Karpas-422 (cell line): ENCODE results near the gene ZSCAN10. TPM values are rescaled to one million over a fixed set of nuclear protein-coding genes. Genes with fewer than 3 reads are reported as not detected.

Experiments
- DNase-seq: peaks from one replicate; pipeline ENCODE4 v3.0.0-alpha.2; 2015
- H2AFZ ChIP-seq: fragments of 200-600 bp; sonication (generic); 2 replicates; pipeline ENCODE4 v1.6.1; 2014; ENCODE audit warnings: antibody characterized with exemption, low read length, mixed read lengths
- H3K27ac ChIP-seq: fragments of 200-600 bp; sonication (generic); 2 replicates; pipeline ENCODE4 v1.5.1; 2014; ENCODE audit warnings: mild to moderate bottlenecking, low read length, moderate library complexity
- H3K27me3 ChIP-seq: fragments of 200-600 bp; sonication (generic); 2 replicates; pipeline ENCODE4 v1.6.1; 2014; ENCODE audit warnings: low read length, mixed read lengths
- H3K36me3 ChIP-seq: fragments of 200-600 bp; sonication (generic); 2 replicates; pipeline ENCODE4 v1.6.1; 2014; ENCODE audit warnings: low read length, mixed read lengths; ENCODE audit not compliant: insufficient read depth
- H3K4me1 ChIP-seq: fragments of 200-600 bp; sonication (generic); 2 replicates; pipeline ENCODE4 v1.6.1; 2014; ENCODE audit warnings: mild to moderate bottlenecking, low read length, mixed read lengths
- H3K4me2 ChIP-seq: fragments of 200-600 bp; sonication (generic); 2 replicates; pipeline ENCODE4 v1.6.1; 2014; ENCODE audit warnings: low read length, low read depth, mild to moderate bottlenecking; ENCODE audit not compliant: poor library complexity, severe bottlenecking
- H3K4me3 ChIP-seq: fragments of 200-600 bp; sonication (generic); 2 replicates; pipeline ENCODE4 v1.5.1; 2014; ENCODE audit warnings: mild to moderate bottlenecking, antibody characterized with exemption, low read length, mixed read lengths
- H3K79me2 ChIP-seq: fragments of 200-600 bp; sonication (generic); 2 replicates; pipeline ENCODE4 v1.6.1; 2014; ENCODE audit warnings: mild to moderate bottlenecking, low read length, mixed read lengths
- H3K9ac ChIP-seq: fragments of 200-600 bp; sonication (generic); 2 replicates; pipeline ENCODE4 v1.6.0; 2014; ENCODE audit warnings: low read length
- H3K9me2 ChIP-seq: fragments of 200-600 bp; sonication (generic), shearing (Covaris generic); replicated peaks from 2 replicates; pipeline ENCODE4 v1.6.0; 2014; ENCODE audit warnings: mild to moderate bottlenecking, low read length, moderate library complexity; ENCODE audit not compliant: insufficient read depth
- H3K9me3 ChIP-seq: fragments of 300-700, 200-600 bp; sonication (generic); 2 replicates; pipeline ENCODE4 v1.6.1; 2014; ENCODE audit warnings: low read length, mixed read lengths
- H4K20me1 ChIP-seq: fragments of 200-600 bp; sonication (generic); 2 replicates; pipeline ENCODE4 v1.6.1; 2014; ENCODE audit warnings: mild to moderate bottlenecking, antibody characterized with exemption, low read length, low read depth; ENCODE audit not compliant: insufficient read depth
- total RNA-seq: library from RNA; depleted of rRNA; stranded (reverse); fragments of >200 nt; shearing (Covaris generic); gene quantifications from 2 replicates; pipeline ENCODE4 v1.2.3, GENCODE V29; 2014; ENCODE audit warnings: low replicate concordance

The ZSCAN10 gene
- total RNA-seq, 1 experiment from 2014 or later: not detected

DNA sequence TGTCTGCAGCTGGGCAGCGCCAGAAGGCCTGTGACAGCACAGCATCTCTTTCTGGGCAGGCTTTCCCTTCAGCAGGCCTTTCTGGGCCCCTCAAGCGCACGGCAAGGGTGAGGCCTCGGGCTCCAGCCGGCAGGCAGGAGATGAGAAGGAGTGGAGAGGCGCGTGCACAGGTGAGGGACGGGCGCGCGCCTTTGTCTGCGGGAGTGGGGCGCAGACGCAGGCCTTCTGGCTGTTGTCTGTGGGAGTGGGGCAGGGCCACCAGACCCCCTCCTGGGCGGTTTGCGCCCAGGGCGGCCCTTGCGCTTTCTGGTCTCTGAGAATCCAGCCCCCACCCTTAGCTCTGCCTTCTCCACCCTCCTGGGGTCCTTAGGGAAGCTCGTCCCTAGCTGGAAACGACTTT, 19.8 kb upstream of the ZSCAN10 start:
- H3K9me3 ChIP-seq: no peaks in the 10 kb centered on the region
- H3K4me1 ChIP-seq: peaks cover 6% of the 10 kb centered on the region
- no peak overlapping the region for H3K4me3 ChIP-seq
- no peak overlapping the region for H2AFZ ChIP-seq
- H3K9ac ChIP-seq: no peak overlapping the region
- no peaks in the 10 kb centered on the region for H3K79me2 ChIP-seq
- no peaks in the 10 kb centered on the region for H3K9me2 ChIP-seq
- DNase-seq: no peak
- no peak overlapping the region for H3K4me2 ChIP-seq
- H4K20me1 ChIP-seq: no peaks in the 10 kb centered on the region
- H3K27me3 ChIP-seq: no peaks in the 10 kb centered on the region
- H3K36me3 ChIP-seq: no peaks in the 10 kb centered on the region
- H3K27ac ChIP-seq: no peak overlapping the region

DNA sequence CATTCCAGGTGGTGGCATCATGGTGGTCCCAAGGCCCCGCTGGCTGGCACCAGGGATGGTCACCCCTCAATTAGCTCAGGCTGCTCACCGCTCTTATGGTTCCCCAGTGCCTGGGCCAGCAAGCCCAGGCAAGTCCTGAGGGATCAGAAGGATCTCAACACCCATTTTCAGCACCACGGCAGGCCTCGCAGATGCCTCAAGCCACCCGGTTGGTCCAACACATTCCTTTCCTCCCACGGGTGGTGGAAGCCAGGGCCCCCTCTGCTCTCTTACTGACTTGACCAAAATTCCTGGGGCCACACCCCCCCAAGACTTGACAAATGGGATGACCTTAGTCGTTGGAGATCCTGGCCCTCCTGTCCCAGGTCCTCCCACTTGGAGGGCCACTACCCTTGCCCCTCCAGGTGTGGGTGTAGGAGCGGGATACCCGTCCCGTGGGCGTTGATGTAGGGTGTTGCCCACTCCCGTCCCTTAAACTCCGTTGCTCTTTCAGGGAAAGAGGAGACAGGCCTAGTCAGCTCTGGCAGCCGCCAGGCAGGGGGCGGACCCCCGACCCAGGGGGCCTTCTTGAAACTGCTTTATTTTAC, 19.2 kb upstream of the ZSCAN10 start:
- H3K27me3 ChIP-seq: no peaks in the 10 kb centered on the region
- peaks cover under 1% of the 10 kb centered on the region; the same call in 1 of the 2 replicates for H3K4me1 ChIP-seq
- H3K9me3 ChIP-seq: no peaks in the 10 kb centered on the region
- no peak overlapping the region for H3K9ac ChIP-seq
- H3K4me3 ChIP-seq: no peak overlapping the region
- H2AFZ ChIP-seq: no peak overlapping the region
- H3K36me3 ChIP-seq: no peaks in the 10 kb centered on the region
- no peak for DNase-seq
- no peaks in the 10 kb centered on the region for H4K20me1 ChIP-seq
- H3K9me2 ChIP-seq: no peaks in the 10 kb centered on the region
- H3K27ac ChIP-seq: no peak overlapping the region
- no peaks in the 10 kb centered on the region for H3K79me2 ChIP-seq
- H3K4me2 ChIP-seq: no peak overlapping the region

DNA sequence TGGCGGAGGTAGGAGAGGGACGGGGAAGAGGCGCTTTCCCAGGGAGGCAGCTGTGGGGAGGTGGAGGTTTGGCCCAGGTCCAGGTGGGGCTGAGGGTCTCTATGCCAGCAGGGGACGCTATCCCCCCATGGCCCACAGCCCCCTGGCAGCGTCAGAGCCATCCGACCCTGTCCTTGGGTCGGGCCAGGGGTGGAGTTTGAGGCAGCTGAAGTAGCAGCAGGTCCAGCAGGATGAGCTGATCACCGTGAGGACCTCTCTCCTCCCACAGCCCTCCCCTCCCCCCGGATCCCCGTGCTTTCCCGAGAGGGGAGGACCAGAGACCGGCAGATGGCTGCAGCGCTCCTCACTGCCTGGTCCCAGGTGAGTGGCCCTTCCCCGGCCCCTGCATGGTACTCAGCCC, 16.5 kb upstream of the ZSCAN10 start:
- Histone ChIP-seq H3K4me3 (no peak overlapping the region), H3K4me1 (no peaks in the 10 kb centered on the region)

GRCh38 chr16:3115003-3115402, 15.9 kb upstream of the ZSCAN10 start:
- Histone ChIP-seq H3K9me2 (no peaks in the 10 kb centered on the region), H3K9me3 (no peaks in the 10 kb centered on the region), H3K79me2 (no peaks in the 10 kb centered on the region), H3K9ac (no peak overlapping the region), H3K27ac (no peak overlapping the region), H3K4me1 (no peaks in the 10 kb centered on the region), H3K36me3 (no peaks in the 10 kb centered on the region), H3K4me3 (no peak overlapping the region), H2AFZ (no peak overlapping the region), H4K20me1 (no peaks in the 10 kb centered on the region), H3K27me3 (no peaks in the 10 kb centered on the region), H3K4me2 (no peak overlapping the region)
- no peak for DNase-seq

More for the DNA sequence above, 16.5 kb upstream of the ZSCAN10 start:
- Histone ChIP-seq H3K36me3 (no peaks in the 10 kb centered on the region), H3K27me3 (no peaks in the 10 kb centered on the region), H4K20me1 (no peaks in the 10 kb centered on the region), H3K27ac (no peak overlapping the region), H3K9ac (no peak overlapping the region), H3K9me3 (no peaks in the 10 kb centered on the region), H3K4me2 (no peak overlapping the region), H3K79me2 (no peaks in the 10 kb centered on the region), H2AFZ (no peak overlapping the region), H3K9me2 (no peaks in the 10 kb centered on the region)
- DNase-seq: peak; percentile 65

GRCh38 chr16:3113765-3114479, 14.8 kb upstream of the ZSCAN10 start:
- no peak overlapping the region for H3K4me3 ChIP-seq
- no peaks in the 10 kb centered on the region for H4K20me1 ChIP-seq
- H3K79me2 ChIP-seq: no peaks in the 10 kb centered on the region
- no peaks in the 10 kb centered on the region for H3K9me2 ChIP-seq
- no peak overlapping the region for H3K4me2 ChIP-seq
- DNase-seq: no peak
- no peaks in the 10 kb centered on the region for H3K27me3 ChIP-seq
- no peaks in the 10 kb centered on the region for H3K9me3 ChIP-seq
- no peak overlapping the region for H3K27ac ChIP-seq
- no peaks in the 10 kb centered on the region for H3K36me3 ChIP-seq
- H3K9ac ChIP-seq: no peak overlapping the region
- no peaks in the 10 kb centered on the region for H3K4me1 ChIP-seq
- no peak overlapping the region for H2AFZ ChIP-seq

DNA sequence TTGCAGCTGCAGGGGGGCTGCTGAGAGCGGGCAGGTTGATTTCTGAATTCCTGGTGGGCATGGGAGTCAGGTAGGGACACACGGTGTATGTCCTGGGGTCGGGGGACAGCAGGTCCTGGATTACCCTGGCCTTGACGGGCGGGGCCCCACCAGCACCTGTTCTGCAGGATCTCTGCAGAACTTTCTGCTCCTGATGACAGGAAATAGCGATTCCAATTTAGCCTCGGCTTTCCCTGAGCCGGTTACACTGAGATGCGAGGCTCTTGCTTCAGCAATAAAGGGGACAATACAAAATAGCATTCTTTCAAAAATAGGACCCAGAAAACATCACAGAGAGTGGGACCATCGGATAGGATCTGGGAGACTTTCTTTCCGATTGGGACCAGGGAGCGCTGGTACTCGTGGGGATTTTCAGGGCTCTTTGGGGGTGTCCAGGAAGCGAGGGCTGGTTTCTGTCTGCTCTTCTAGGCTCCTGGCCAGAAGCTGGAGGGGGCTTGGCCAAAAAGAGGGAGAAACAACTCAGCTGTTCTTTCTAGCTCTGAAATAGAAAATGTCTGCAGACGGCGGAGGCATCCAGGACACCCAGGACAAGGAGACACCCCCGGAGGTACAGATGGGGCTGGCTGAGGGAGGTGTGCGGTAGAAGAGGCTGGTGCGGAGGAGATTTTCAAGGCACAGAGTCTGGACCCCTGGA, 13.9 kb upstream of the ZSCAN10 start:
- Histone ChIP-seq H3K4me3 (no peak overlapping the region), H3K27me3 (no peaks in the 10 kb centered on the region), H3K79me2 (no peaks in the 10 kb centered on the region), H3K9me3 (no peaks in the 10 kb centered on the region), H2AFZ (no peak overlapping the region), H3K27ac (no peak overlapping the region), H3K9me2 (no peaks in the 10 kb centered on the region), H3K4me2 (no peak overlapping the region), H3K9ac (no peak overlapping the region), H3K36me3 (no peaks in the 10 kb centered on the region), H3K4me1 (no peaks in the 10 kb centered on the region), H4K20me1 (no peaks in the 10 kb centered on the region)
- DNase-seq: no peak

DNA sequence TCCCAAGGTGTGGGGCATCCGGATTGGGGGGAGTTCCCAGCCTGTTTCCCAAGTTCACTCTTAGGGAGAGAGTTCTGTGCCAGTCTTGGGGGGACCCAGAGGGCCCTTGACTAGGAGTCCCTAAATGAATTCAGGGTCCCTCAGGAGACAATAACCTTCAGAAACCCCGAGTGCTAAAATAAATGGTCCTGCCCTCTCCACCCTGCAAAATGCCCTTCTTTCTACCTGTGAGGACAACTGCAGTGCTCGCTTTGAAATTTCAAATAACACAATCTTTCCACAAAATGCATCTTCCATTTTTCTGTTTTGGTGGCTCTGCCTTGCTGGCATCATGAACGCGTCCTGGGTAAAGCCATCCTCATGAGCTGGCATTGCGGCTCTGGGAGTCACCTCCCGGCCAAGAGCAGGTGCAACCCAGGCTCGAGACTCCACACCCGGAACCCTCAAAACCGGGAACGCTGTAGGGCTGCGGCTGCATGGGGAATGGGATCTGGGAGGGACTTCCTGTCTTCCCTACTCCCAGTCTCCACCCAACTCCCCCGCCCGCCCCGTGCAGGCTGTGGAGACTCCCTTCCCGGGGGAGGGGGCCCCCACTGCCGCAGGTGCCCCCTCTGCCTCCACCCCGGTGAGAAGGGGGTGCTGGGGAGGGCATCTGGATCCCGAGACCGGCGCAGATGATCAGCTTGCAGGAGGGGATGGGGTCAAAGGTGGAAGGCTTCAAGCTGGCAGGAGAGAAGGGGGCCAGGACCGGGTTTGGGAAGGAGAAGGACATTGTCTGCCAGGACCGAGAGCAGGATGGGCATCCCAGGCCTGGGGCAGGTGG, 13.2 kb upstream of the ZSCAN10 start, which contains the start of gene ZNF205:
TSS of gene ZNF205 (plus strand) at position 529 of the 823 bp plus-strand sequence. CDS start 845 bp downstream, outside the sequence.
- H2AFZ ChIP-seq: no peak within 1 kb of the TSS

More for the DNA sequence above, 13.2 kb upstream of the ZSCAN10 start, which contains the start of gene ZNF205:
- H3K79me2 ChIP-seq: no peaks in the 10 kb centered on the region
- no peak within 1 kb of the TSS for H3K4me2 ChIP-seq
- peaks cover 2% of the 10 kb centered on the region for H3K4me1 ChIP-seq
- DNase-seq: no peak
- H3K9ac ChIP-seq: no peak within 1 kb of the TSS
- H3K9me3 ChIP-seq: no peaks in the 10 kb centered on the region
- H3K9me2 ChIP-seq: no peaks in the 10 kb centered on the region
- H3K27me3 ChIP-seq: no peaks in the 10 kb centered on the region
- no peaks in the 10 kb centered on the region for H4K20me1 ChIP-seq
- H3K36me3 ChIP-seq: no peaks in the 10 kb centered on the region
- no peak within 1 kb of the TSS for H3K27ac ChIP-seq
- no peak within 1 kb of the TSS for H3K4me3 ChIP-seq
